ENCODE measurements around the gene PTPRCAP.

DNA sequence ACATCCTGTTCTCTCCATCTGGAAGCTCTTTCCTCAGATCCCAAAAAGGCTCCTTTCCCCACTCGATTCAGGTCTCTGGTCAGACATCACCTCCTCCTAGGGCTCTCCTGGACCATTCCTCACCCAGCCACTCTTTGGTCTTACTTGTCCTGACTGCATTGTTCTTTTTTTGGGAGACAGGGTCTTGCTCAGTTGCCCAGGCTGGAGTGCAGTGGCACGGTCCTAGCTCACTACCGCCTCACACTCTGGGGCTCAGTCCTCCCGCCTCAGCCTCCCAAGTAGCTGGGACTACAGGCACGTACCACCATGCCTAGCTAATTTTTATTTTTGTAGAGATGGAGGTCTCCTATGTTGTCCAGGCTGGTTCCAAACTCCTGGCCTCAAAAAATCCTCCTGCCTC lies 8.0 kb upstream of the PTPRCAP start:
- TF ChIP-seq, protein P1, sequence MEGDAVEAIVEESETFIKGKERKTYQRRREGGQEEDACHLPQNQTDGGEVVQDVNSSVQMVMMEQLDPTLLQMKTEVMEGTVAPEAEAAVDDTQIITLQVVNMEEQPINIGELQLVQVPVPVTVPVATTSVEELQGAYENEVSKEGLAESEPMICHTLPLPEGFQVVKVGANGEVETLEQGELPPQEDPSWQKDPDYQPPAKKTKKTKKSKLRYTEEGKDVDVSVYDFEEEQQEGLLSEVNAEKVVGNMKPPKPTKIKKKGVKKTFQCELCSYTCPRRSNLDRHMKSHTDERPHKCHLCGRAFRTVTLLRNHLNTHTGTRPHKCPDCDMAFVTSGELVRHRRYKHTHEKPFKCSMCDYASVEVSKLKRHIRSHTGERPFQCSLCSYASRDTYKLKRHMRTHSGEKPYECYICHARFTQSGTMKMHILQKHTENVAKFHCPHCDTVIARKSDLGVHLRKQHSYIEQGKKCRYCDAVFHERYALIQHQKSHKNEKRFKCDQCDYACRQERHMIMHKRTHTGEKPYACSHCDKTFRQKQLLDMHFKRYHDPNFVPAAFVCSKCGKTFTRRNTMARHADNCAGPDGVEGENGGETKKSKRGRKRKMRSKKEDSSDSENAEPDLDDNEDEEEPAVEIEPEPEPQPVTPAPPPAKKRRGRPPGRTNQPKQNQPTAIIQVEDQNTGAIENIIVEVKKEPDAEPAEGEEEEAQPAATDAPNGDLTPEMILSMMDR (IDR thresholded peaks at IDR 0.05): no peak
- TF ChIP-seq POLR2A (IDR thresholded peaks at IDR 0.05): no peak

All from transverse colon (tissue), 3 donors.